Thoracic aorta (tissue), 2 donors: ENCODE data around the gene ZNF695. TPM values are rescaled to one million over a fixed set of nuclear protein-coding genes. Genes with fewer than 3 reads are reported as not detected.

ENCODE experiments used
- ATAC-seq: fragments of 150-250 bp; one replicate; pipeline ENCODE4 v1.8.0; 2017; ENCODE audit warnings: low read depth; ENCODE audit not compliant: insufficient number of reproducible peaks, low FRiP score
- DNase-seq: peaks from one replicate; pipeline ENCODE4 v3.0.0-alpha.2; 2020; ENCODE audit warnings: low spot score
- H3K27ac ChIP-seq, 2 donors: fragments of 200-600 bp; sonication (generic); 1 replicate in 1 of 2; 2 replicates in 1 of 2; pipeline ENCODE4 v1.5.1; 2016; ENCODE audit warnings: mild to moderate bottlenecking in 2 of 2, moderate library complexity in 2 of 2
- H3K27me3 ChIP-seq: fragments of 200-600 bp; sonication (generic); replicated peaks from 2 replicates; pipeline ENCODE4 v1.6.0; 2016; ENCODE audit warnings: mild to moderate bottlenecking; ENCODE audit not compliant: insufficient read depth
- H3K36me3 ChIP-seq: fragments of 200-600 bp; sonication (generic); one replicate; pipeline ENCODE4 v1.5.1; 2016
- H3K4me1 ChIP-seq, 2 donors: fragments of 200-600 bp; sonication (generic); 1 replicate in 1 of 2; 2 replicates in 1 of 2; pipeline versions ENCODE4 v1.5.1 to v1.6.0; 2016; ENCODE audit warnings: low read depth in 2 of 2, mild to moderate bottlenecking in 1 of 2; ENCODE audit not compliant: control insufficient read depth in 1 of 2
- H3K4me3 ChIP-seq: fragments of 200-600 bp; sonication (generic); 2 replicates; pipeline ENCODE4 v1.5.1; 2016; ENCODE audit warnings: mild to moderate bottlenecking
- H3K9me3 ChIP-seq: fragments of 200-600 bp; sonication (generic); 2 replicates; pipeline ENCODE4 v1.5.1; 2016
- total RNA-seq, 2 donors: library from RNA; depleted of rRNA; stranded (reverse); fragments of >200 nt; gene quantifications; one replicate each; pipeline versions ENCODE4 v1.1.0 to v1.2.3, GENCODE V29; 2016
- TF ChIP-seq, protein P1 (sequence below): fragments of 200-600 bp; sonication (generic); IDR thresholded peaks from one replicate; pipeline ENCODE4 v1.5.1; 2019; ENCODE audit warnings: antibody characterized with exemption

Gene ZNF695
- total RNA-seq, 2 donors from 2014 or later, result not detected

DNA sequence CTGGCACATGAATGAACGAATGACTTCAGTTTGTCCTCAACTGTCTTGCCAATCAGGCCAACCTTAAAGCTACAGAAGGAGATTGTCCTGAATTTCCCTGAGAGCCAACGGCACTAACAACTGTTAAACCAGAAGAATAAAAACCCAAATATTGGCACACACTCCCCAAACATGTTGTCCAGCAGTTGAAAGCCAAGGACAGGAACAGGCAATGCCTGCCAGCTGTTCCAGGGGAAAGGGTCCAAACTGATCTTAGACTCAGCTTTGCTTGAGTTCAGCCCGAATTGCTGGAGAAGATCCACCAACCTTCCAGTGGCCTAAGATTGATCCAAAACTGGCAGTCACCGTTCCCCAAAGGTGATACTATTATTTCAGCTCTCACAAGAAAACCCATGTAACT is 53.7 kb downstream of the ZNF695 start:
- Histone ChIP-seq H3K36me3 (no peaks in the 10 kb centered on the region), H3K27me3 (no peaks in the 10 kb centered on the region), H3K9me3 (no peaks in the 10 kb centered on the region), H3K4me1 (peaks cover 12 to 35% of the 10 kb centered on the region in 2 donors), H3K27ac (peak overlapping the region; percentile 33 to 48), H3K4me3 (no peak overlapping the region)
- no peak for DNase-seq
- peak; percentile 31 for ATAC-seq
- TF ChIP-seq, protein P1, sequence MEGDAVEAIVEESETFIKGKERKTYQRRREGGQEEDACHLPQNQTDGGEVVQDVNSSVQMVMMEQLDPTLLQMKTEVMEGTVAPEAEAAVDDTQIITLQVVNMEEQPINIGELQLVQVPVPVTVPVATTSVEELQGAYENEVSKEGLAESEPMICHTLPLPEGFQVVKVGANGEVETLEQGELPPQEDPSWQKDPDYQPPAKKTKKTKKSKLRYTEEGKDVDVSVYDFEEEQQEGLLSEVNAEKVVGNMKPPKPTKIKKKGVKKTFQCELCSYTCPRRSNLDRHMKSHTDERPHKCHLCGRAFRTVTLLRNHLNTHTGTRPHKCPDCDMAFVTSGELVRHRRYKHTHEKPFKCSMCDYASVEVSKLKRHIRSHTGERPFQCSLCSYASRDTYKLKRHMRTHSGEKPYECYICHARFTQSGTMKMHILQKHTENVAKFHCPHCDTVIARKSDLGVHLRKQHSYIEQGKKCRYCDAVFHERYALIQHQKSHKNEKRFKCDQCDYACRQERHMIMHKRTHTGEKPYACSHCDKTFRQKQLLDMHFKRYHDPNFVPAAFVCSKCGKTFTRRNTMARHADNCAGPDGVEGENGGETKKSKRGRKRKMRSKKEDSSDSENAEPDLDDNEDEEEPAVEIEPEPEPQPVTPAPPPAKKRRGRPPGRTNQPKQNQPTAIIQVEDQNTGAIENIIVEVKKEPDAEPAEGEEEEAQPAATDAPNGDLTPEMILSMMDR, result no peak

GRCh38 chr1:246951413-246951812 is 56.4 kb downstream of the ZNF695 start:
- no peak overlapping the region for H3K4me3 ChIP-seq
- H3K36me3 ChIP-seq, result no peaks in the 10 kb centered on the region
- TF ChIP-seq, protein P1, result no peak
- DNase-seq, result no peak
- H3K27me3 ChIP-seq, result no peaks in the 10 kb centered on the region
- H3K27ac ChIP-seq, result no peak overlapping the region
- H3K9me3 ChIP-seq, result no peaks in the 10 kb centered on the region
- no peak for ATAC-seq
- peaks cover 26 to 57% of the 10 kb centered on the region in 2 donors for H3K4me1 ChIP-seq

DNA sequence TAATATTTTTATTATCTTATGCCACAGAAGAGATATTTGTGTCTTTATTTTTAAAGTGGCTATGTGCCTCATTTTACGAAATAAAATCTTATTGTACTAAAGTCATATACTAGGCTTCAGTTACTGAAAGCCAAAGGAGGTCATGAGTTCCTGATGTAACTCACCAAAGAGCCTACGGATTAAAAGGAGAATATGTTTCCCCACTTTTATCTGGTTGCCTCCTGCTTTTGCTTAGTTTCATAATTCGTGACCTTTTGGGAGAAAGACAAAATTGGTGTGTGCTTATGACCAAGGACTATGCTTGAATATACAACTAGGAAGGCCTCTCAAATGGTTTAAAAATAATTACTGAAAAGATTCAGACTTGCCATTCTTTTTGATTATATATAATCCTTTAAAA is 57.9 kb downstream of the ZNF695 start:
- H3K9me3 ChIP-seq, result no peaks in the 10 kb centered on the region
- no peak overlapping the region for H3K4me3 ChIP-seq
- no peaks in the 10 kb centered on the region for H3K27me3 ChIP-seq
- DNase-seq (no peak), ATAC-seq (no peak)
- H3K27ac ChIP-seq, result peak overlapping the region; percentile 83 to 94
- TF ChIP-seq, protein P1, result no peak
- peaks cover 26 to 57% of the 10 kb centered on the region in 2 donors for H3K4me1 ChIP-seq
- H3K36me3 ChIP-seq, result no peaks in the 10 kb centered on the region

DNA sequence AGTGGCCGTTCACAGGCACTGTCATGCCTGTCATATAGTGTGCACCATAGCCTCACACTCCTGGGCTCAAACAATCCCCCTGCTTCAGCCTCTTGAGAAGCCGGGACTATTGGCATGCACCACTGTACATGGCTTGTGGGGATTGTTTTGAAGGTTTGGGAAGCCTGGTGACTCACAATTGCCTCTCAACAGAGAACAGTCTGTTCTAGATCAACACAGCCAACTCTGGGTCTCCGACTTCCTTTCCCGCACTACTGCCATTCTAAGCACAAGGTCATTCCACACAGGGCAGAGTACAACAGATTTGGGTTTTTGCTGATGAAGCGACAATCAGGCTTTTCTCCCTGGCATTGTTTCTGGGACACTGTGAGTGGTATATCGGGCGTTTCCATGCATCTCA is 60.6 kb downstream of the ZNF695 start:
- H3K4me3 ChIP-seq, result peak overlapping the region; percentile 6
- peak; percentile 76 for DNase-seq
- TF ChIP-seq, protein P1, result no peak
- H3K9me3 ChIP-seq, result no peaks in the 10 kb centered on the region
- peak; percentile 99 for ATAC-seq
- H3K4me1 ChIP-seq, result peaks cover 22 to 38% of the 10 kb centered on the region in 2 donors
- H3K27ac ChIP-seq, result peak overlapping the region; percentile 83 to 94
- H3K36me3 ChIP-seq, result no peaks in the 10 kb centered on the region
- H3K27me3 ChIP-seq, result no peaks in the 10 kb centered on the region

DNA sequence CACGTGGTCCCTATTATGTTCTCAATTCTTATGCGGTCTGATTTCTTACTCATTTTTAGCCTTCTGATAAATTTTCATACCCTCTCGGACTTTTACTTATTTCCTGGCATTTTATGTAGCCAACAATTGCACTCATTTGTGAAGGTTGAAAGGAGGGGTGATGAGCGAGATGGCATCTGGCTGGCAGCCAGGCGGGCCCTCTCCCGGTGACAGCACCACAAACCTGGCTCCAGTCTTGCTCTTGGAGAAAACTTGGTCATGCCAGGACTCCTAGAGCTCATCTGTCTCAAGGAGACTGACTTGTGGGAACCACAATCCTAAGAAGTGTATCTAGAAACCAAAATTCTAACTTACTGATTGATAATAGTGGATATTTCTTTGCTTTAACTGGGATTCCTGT is 61.5 kb downstream of the ZNF695 start:
- H3K4me1 ChIP-seq, result peaks cover 22 to 38% of the 10 kb centered on the region in 2 donors
- no peaks in the 10 kb centered on the region for H3K9me3 ChIP-seq
- no peaks in the 10 kb centered on the region for H3K27me3 ChIP-seq
- TF ChIP-seq, protein P1, result no peak
- no peak for DNase-seq
- no peaks in the 10 kb centered on the region for H3K36me3 ChIP-seq
- H3K4me3 ChIP-seq, result no peak overlapping the region
- peak overlapping the region; percentile 83 to 94 for H3K27ac ChIP-seq
- ATAC-seq, result no peak

Other genes with a start within 250 kb of the ZNF695 start
- 10 to 100 TPM; 36.3 to 69.2 TPM for gene AHCTF1, start 76.1 kb downstream of the ZNF695 start, total RNA-seq
- 1 to 10 TPM; 1.1 to 5.2 TPM for gene ZNF670, start 70.8 kb upstream of the ZNF695 start, total RNA-seq
- gene ZNF669, start 96.3 kb upstream of the ZNF695 start, total RNA-seq, result 1 to 10 TPM; 3.2 to 4.2 TPM
- gene ZNF124, start 164.0 kb upstream of the ZNF695 start, total RNA-seq, result 10 to 100 TPM; 19.9 to 28.9 TPM
- gene VN1R5, start 248.0 kb upstream of the ZNF695 start, total RNA-seq, result not detected